B cell (primary cell): ENCODE measurements around the gene C3orf18.

Experiments used
- CTCF ChIP-seq: fragments of 200-600 bp; IDR thresholded peaks from one replicate; pipeline ENCODE4 v1.8.0; 2022; ENCODE audit warnings: antibody characterized with exemption, mild to moderate bottlenecking
- EZH2 ChIP-seq: IDR thresholded peaks from 2 replicates; pipeline ENCODE4 v1.6.1; 2012; ENCODE audit warnings: borderline replicate concordance, low read depth, mild to moderate bottlenecking, moderate library complexity, low read length; ENCODE audit not compliant: insufficient read depth, poor library complexity, severe bottlenecking

- TF ChIP-seq CTCF, result no peak
- no peak for TF ChIP-seq EZH2
Observed at GRCh38 chr3:50533316-50533715, 34.2 kb downstream of the C3orf18 start.
